HepG2 (cell line): ENCODE measurements around the gene HTR1D. TPM values are rescaled to one million over a fixed set of nuclear protein-coding genes. Genes with fewer than 3 reads are reported as not detected.

ENCODE experiments used
- ATAC-seq: fragments of 200-7000 bp; cut with Tn5 transposase; 3 replicates; pipeline ENCODE4 v1.9.1; 2020; ENCODE audit warnings: mild to moderate bottlenecking, moderate library complexity
- BruUV-seq: library from RNA; stranded (reverse); fragments of 400-500 nt; replicated peaks from 2 replicates; lab custom pipeline; 2021; lab: Mats Ljungman, UMichigan
- CTCF ChIA-PET: fragments of 300-600 bp; formaldehyde crosslinking; extraction: SDS; loops from one replicate; lab custom pipeline; 2021; ENCODE audit warnings: low total read pairs, inconsistent platforms, low intra/inter-chr PET ratio; lab: Yijun Ruan, JAX
- POLR2A ChIA-PET: fragments of 350-600 bp; sonication (Branson Sonifier 250); formaldehyde crosslinking; loops from one replicate; lab custom pipeline; 2020; ENCODE audit warnings: antibody characterized with exemption, inconsistent platforms; lab: Yijun Ruan, JAX
- DNase-seq: peaks from one replicate; pipeline ENCODE4 v3.0.0-alpha.2; 2015; ENCODE audit warnings: low spot score
- FAIRE-seq: peaks from 3 replicates; lab custom pipeline; 2011; peaks lifted over from hg19 to GRCh38; lab: Jason Lieb, UNC
- H2AFZ ChIP-seq: one replicate; pipeline ENCODE4 v1.6.1; 2011; ENCODE audit warnings: low read length, inconsistent platforms
- H3K27ac ChIP-seq: fragments of 300-600 bp; 3 replicates; pipeline ENCODE4 v1.8.0; 2011; ENCODE audit warnings: mixed run types, mild to moderate bottlenecking, mixed read lengths, low read length, inconsistent platforms; ENCODE audit not compliant: insufficient read depth; ENCODE audit errors: extremely low read length
- H3K27me3 ChIP-seq, 2 experiments: fragments of 200-600 bp in 1 of 2; 2 replicates in 1 of 2; 3 replicates in 1 of 2; pipeline versions ENCODE4 v1.6.0 to v1.8.0; 2011; ENCODE audit warnings: low read length in 2 of 2, mild to moderate bottlenecking in 2 of 2, moderate library complexity in 2 of 2, inconsistent platforms in 1 of 2; ENCODE audit not compliant: insufficient read depth in 2 of 2, control insufficient read depth in 1 of 2
- H3K36me3 ChIP-seq, 2 experiments: fragments of 200-600 bp in 1 of 2; replicated peaks in 1 of 2; 2 replicates in 1 of 2; 3 replicates in 1 of 2; pipeline versions ENCODE4 v1.5.1 to v1.8.0; 2011; ENCODE audit warnings: low read length in 2 of 2, inconsistent platforms in 1 of 2; ENCODE audit not compliant: insufficient read depth in 2 of 2, control insufficient read depth in 1 of 2
- H3K4me1 ChIP-seq: 2 replicates; pipeline ENCODE4 v1.5.1; 2012; ENCODE audit warnings: low read length, inconsistent platforms; ENCODE audit not compliant: insufficient read depth
- H3K4me2 ChIP-seq: 2 replicates; pipeline ENCODE4 v1.6.0; 2011; ENCODE audit warnings: low read depth, low read length, inconsistent platforms
- H3K4me3 ChIP-seq, 3 experiments: fragments of 200-600 bp in 1 of 3; sonication (generic), shearing (Covaris generic) in 1 of 3; replicated peaks in 1 of 3; 2 replicates each; pipeline ENCODE4 v1.5.1; 2011 to 2016; ENCODE audit warnings: low read length in 3 of 3, inconsistent platforms in 2 of 3, low read depth in 2 of 3, mild to moderate bottlenecking in 2 of 3, control low read depth in 1 of 3, mixed read lengths in 1 of 3; ENCODE audit not compliant: insufficient read depth in 1 of 3
- H3K79me2 ChIP-seq: one replicate; pipeline ENCODE4 v1.6.1; 2011; ENCODE audit warnings: low read length, inconsistent platforms; ENCODE audit not compliant: insufficient read depth
- H3K9ac ChIP-seq: 2 replicates; pipeline ENCODE4 v1.6.0; 2011; ENCODE audit warnings: mild to moderate bottlenecking, low read depth, low read length, inconsistent platforms; ENCODE audit not compliant: insufficient read depth
- H3K9me3 ChIP-seq: 2 replicates; pipeline ENCODE4 v1.5.1; 2012; ENCODE audit warnings: mild to moderate bottlenecking, low read length
- H4K20me1 ChIP-seq: 2 replicates; pipeline ENCODE4 v1.6.0; 2011; ENCODE audit warnings: inconsistent platforms, mild to moderate bottlenecking, low read length, moderate library complexity; ENCODE audit not compliant: insufficient read depth
- GATAD1 ChIP-seq: IDR thresholded peaks from 2 replicates; pipeline ENCODE4 v1.6.1; 2016; ENCODE audit warnings: missing genetic modification reagents, missing compliant biosample characterization
- HNF4A ChIP-seq: sonication (generic); formaldehyde crosslinking; IDR thresholded peaks from 2 replicates; pipeline ENCODE4 v1.4.0; 2020; ENCODE audit warnings: missing genetic modification reagents
- HNRNPK ChIP-seq: fragments of 200-400 bp; formaldehyde crosslinking; IDR thresholded peaks from 2 replicates; pipeline ENCODE4 v1.6.1; 2018; ENCODE audit warnings: low read length, low read depth, moderate library complexity, mild to moderate bottlenecking; ENCODE audit not compliant: poor library complexity, severe bottlenecking
- HOXA3 ChIP-seq: sonication (generic); formaldehyde crosslinking; IDR thresholded peaks from 2 replicates; pipeline ENCODE4 v1.5.0; 2020; ENCODE audit warnings: missing genetic modification reagents
- IKZF5 ChIP-seq: IDR thresholded peaks from 2 replicates; pipeline ENCODE4 v1.6.1; 2018; ENCODE audit warnings: missing genetic modification reagents, mild to moderate bottlenecking, missing compliant biosample characterization
- KDM1A ChIP-seq: IDR thresholded peaks from 2 replicates; pipeline ENCODE4 v1.6.1; 2016; ENCODE audit warnings: missing compliant biosample characterization
- POLR2A ChIP-seq, 2 experiments: IDR thresholded peaks; 2 replicates each; pipeline ENCODE4 v1.6.1; 2011; ENCODE audit warnings: low read depth in 2 of 2, low read length in 2 of 2, mild to moderate bottlenecking in 1 of 2, moderate library complexity in 1 of 2; ENCODE audit not compliant: insufficient read depth in 1 of 2
- SCMH1 ChIP-seq: sonication (generic); formaldehyde crosslinking; IDR thresholded peaks from 2 replicates; pipeline ENCODE4 v1.9.0; 2021; ENCODE audit warnings: missing genetic modification reagents, mild to moderate bottlenecking, borderline replicate concordance
- SKI ChIP-seq: fragments of 450-650 bp; IDR thresholded peaks from one replicate; pipeline ENCODE4 v1.6.1; 2018; ENCODE audit warnings: mild to moderate bottlenecking; ENCODE audit not compliant: partially characterized antibody
- SMARCE1 ChIP-seq: fragments of 450-650 bp; IDR thresholded peaks from 2 replicates; pipeline ENCODE4 v1.6.1; 2017; ENCODE audit warnings: borderline replicate concordance
- ZFY ChIP-seq: sonication (generic); formaldehyde crosslinking; IDR thresholded peaks from 2 replicates; pipeline ENCODE4 v1.4.0; 2020; ENCODE audit warnings: missing genetic modification reagents
- ZNF362 ChIP-seq: sonication (generic); formaldehyde crosslinking; IDR thresholded peaks from 2 replicates; pipeline ENCODE4 v1.4.0; 2020; ENCODE audit warnings: missing genetic modification reagents, mild to moderate bottlenecking, borderline replicate concordance
- ZNF557 ChIP-seq: sonication (generic); formaldehyde crosslinking; IDR thresholded peaks from 2 replicates; pipeline ENCODE4 v1.4.0; 2020; ENCODE audit warnings: missing genetic modification reagents
- ZNF646 ChIP-seq: sonication (generic); formaldehyde crosslinking; IDR thresholded peaks from 2 replicates; pipeline ENCODE4 v1.9.0; 2021; ENCODE audit warnings: mild to moderate bottlenecking, missing genetic modification reagents
- WGBS: methylation state at CpG from one replicate; pipeline ENCODE4 v1.1.6; 2017; ENCODE audit warnings: low lambda C conversion rate; 5-methylcytosine and 5-hydroxymethylcytosine counted together
- in situ Hi-C: cut with HindIII; loops from 2 replicates; pipeline ENCODE4 v1.10.0; 2017; ENCODE audit warnings: low pct_unique_long_range_greater_than_20kb; ENCODE audit not compliant: extremely low pct_ligation_motif_present
- intact Hi-C: fragments of 100-400 bp; cut with micrococcal nuclease; formaldehyde crosslinking; loops from one replicate; pipeline ENCODE4 v1.10.0; 2022; ENCODE audit not compliant: unreplicated experiment
- polyA plus RNA-seq, 8 experiments: library from polyadenylated mRNA; depleted of rRNA in 3 of 8; stranded (reverse) in 7 of 8; unstranded in 1 of 8; fragments of >200 nt; fragmentation: Illumina TruSeq in 4 of 8; extraction: Trizol in 4 of 8; gene quantifications; 2 replicates each; pipeline versions ENCODE4 v1.2.1 to v1.2.3, GENCODE V29; 2011 to 2016; ENCODE audit warnings: low read depth in 4 of 8, missing spikeins in 1 of 8, mixed read lengths in 1 of 8; ENCODE audit not compliant: insufficient read depth in 1 of 8
- total RNA-seq, 5 experiments: library from RNA; depleted of rRNA; stranded (reverse); fragments of >200 nt; fragmentation: Illumina TruSeq; extraction: Trizol; gene quantifications; 2 replicates each; pipeline ENCODE4 v1.2.3, GENCODE V29; 2016; ENCODE audit warnings: low read depth in 1 of 5

The HTR1D gene
- total and polyA plus RNA-seq, 2 of the 13 experiments (the other 11 are each of a cell fraction or from before 2014, with no cell fraction given) = 0.04 to 0.07 TPM

- 0 out of 2 replicates have a peak, but pooled peaks have one; percentile 40 for TF ChIP-seq IKZF5
- 0 out of 2 replicates have a peak, but pooled peaks have one; percentile 12 for TF ChIP-seq HNF4A (CRISPR knock-in tag)
- TF ChIP-seq ZNF362 (CRISPR knock-in tag) = peak; percentile 46; the same call in 1 of the 2 replicates
- peak; percentile 16; the same call in 1 of the 2 replicates for TF ChIP-seq GATAD1 (CRISPR knock-in tag)
- TF ChIP-seq ZNF557 (CRISPR knock-in tag) = 0 out of 2 replicates have a peak, but pooled peaks have one; percentile 29
- TF ChIP-seq SCMH1 = no peak
- TF ChIP-seq SKI = peak; percentile 31
- TF ChIP-seq SMARCE1 = no peak
- TF ChIP-seq, all 625 proteins: peak for 116
These were observed 48.7 kb downstream of the HTR1D start, which contains the start of gene LUZP1 (continued) for GRCh38 chr1:23168445-23169194.

GRCh38 chr1:23168079-23168444 is 49.2 kb downstream of the HTR1D start:
- POLR2A ChIA-PET = interaction anchor here (0.5 to 2.1 kb wide), 5 partner anchors 10 to 363 kb away, joined by 3 to 5 read pairs (median 3); partner anchors contain the start of gene E2F2
- Histone ChIP-seq H3K27ac (peak overlapping the region; percentile 86), H3K27me3 (no peaks in the 10 kb centered on the region; a peak in 1 of 5 replicates), H3K4me1 (peaks cover 54% of the 10 kb centered on the region), H3K79me2 (peaks cover 44% of the 10 kb centered on the region), H2AFZ (no peak overlapping the region), H3K4me3 (peak overlapping the region; percentile 95 to 100 (median 96)), H3K9ac (peak overlapping the region; percentile 85), H3K9me3 (no peaks in the 10 kb centered on the region), H3K36me3 (no peaks in the 10 kb centered on the region), H3K4me2 (peak overlapping the region; percentile 57), H4K20me1 (peaks cover 11% of the 10 kb centered on the region)
- FAIRE-seq = no peak
- TF ChIP-seq KDM1A (CRISPR knock-in tag) (no peak), ZNF646 (no peak), HOXA3 (CRISPR knock-in tag) (0 out of 2 replicates have a peak, but pooled peaks have one; percentile 0), POLR2A (IDR thresholded peaks at IDR 0.05; ENCODE audit: insufficient read depth in 1 of 2, low read depth in 2 of 2, low read length in 2 of 2) (0 out of 4 replicates have a peak, but pooled peaks of 1 of the 2 experiments have one; percentile 20), ZFY (peak; percentile 7; the same call in 1 of the 2 replicates), HNRNPK (peak; percentile 29)
- intact Hi-C loops = no loop called here
- no TSS peak for BruUV-seq
- 1% methylated on average over 10 of the region's 49 CpGs for WGBS
- CTCF ChIA-PET = no interaction called here
- ATAC-seq = no peak
- in situ Hi-C loops = no loop called here
- no peak for DNase-seq
